SK-N-SH (cell line): ENCODE data around the gene CPPED1. TPM values are rescaled to one million over a fixed set of nuclear protein-coding genes. Genes with fewer than 3 reads are reported as not detected.

Experiments used
- CTCF ChIA-PET: fragments of 300-600, 350-600 bp; formaldehyde crosslinking; extraction: SDS; loops from one replicate; lab custom pipeline; 2021; lab: Yijun Ruan, JAX
- POLR2A ChIA-PET: fragments of 350-600 bp; sonication (Branson Sonifier 250); formaldehyde crosslinking; extraction: SDS; loops from one replicate; lab custom pipeline; 2020; ENCODE audit warnings: antibody characterized with exemption, inconsistent platforms; lab: Yijun Ruan, JAX
- DNase-seq: peaks from one replicate; pipeline ENCODE4 v3.0.0; 2012
- H2AFZ ChIP-seq: fragments of 200-600 bp; sonication (generic); 2 replicates; pipeline ENCODE4 v1.8.1; 2016; ENCODE audit warnings: antibody characterized with exemption, mild to moderate bottlenecking, low read depth
- H3F3A ChIP-seq: fragments of 200-600 bp; sonication (generic); replicated peaks from 2 replicates; pipeline ENCODE3; 2016; ENCODE audit warnings: antibody characterized with exemption, mild to moderate bottlenecking; ENCODE audit not compliant: insufficient read depth
- H3K27ac ChIP-seq, 2 experiments: fragments of 200-500 bp in 1 of 2; fragments of 200-600 bp in 1 of 2; sonication (Bioruptor generic) in 1 of 2; sonication (generic), shearing (Covaris generic) in 1 of 2; 2 replicates each; pipeline versions ENCODE4 v1.5.1 to v1.6.1; 2014 to 2016; ENCODE audit warnings: low read depth in 2 of 2, inconsistent platforms in 1 of 2, low read length in 1 of 2, mild to moderate bottlenecking in 1 of 2, mixed read lengths in 1 of 2
- H3K27me3 ChIP-seq: fragments of 200-600 bp; sonication (generic), shearing (Covaris generic); 2 replicates; pipeline ENCODE4 v1.6.1; 2016; ENCODE audit warnings: mixed run types; ENCODE audit not compliant: insufficient read depth
- H3K36me3 ChIP-seq, 2 experiments: fragments of 200-500 bp in 1 of 2; fragments of 200-600 bp in 1 of 2; sonication (Bioruptor generic) in 1 of 2; sonication (generic) in 1 of 2; replicated peaks in 1 of 2; 2 replicates each; pipeline versions ENCODE3 to v1.5.1; 2014 to 2016; ENCODE audit warnings: low read length in 1 of 2, mild to moderate bottlenecking in 1 of 2; ENCODE audit not compliant: insufficient read depth in 2 of 2, control insufficient read depth in 1 of 2
- H3K4me1 ChIP-seq, 2 experiments: fragments of 200-500 bp in 1 of 2; fragments of 200-600 bp in 1 of 2; sonication (Bioruptor generic) in 1 of 2; sonication (generic), shearing (Covaris generic) in 1 of 2; 2 replicates each; pipeline versions ENCODE4 v1.5.1 to v1.6.1; 2014 to 2016; ENCODE audit warnings: low read depth in 1 of 2, low read length in 1 of 2, mixed run types in 1 of 2; ENCODE audit not compliant: insufficient read depth in 2 of 2, control insufficient read depth in 1 of 2
- H3K4me2 ChIP-seq: fragments of 200-600 bp; sonication (generic), shearing (Covaris generic); 2 replicates; pipeline ENCODE4 v1.6.1; 2017; ENCODE audit warnings: mixed run types
- H3K4me3 ChIP-seq, 2 experiments: fragments of 200-500 bp in 1 of 2; fragments of 200-600 bp in 1 of 2; sonication (Bioruptor generic) in 1 of 2; sonication (generic), shearing (Covaris generic) in 1 of 2; 2 replicates each; pipeline versions ENCODE4 v1.5.1 to v1.8.1; 2014 to 2016; ENCODE audit warnings: low read depth in 2 of 2, inconsistent platforms in 1 of 2, low read length in 1 of 2, mild to moderate bottlenecking in 1 of 2, mixed read lengths in 1 of 2, moderate library complexity in 1 of 2
- H3K79me2 ChIP-seq: fragments of 200-600 bp; sonication (generic); 2 replicates; pipeline ENCODE4 v1.8.1; 2017; ENCODE audit warnings: mild to moderate bottlenecking; ENCODE audit not compliant: insufficient read depth
- H3K9ac ChIP-seq: fragments of 200-600 bp; sonication (generic); 2 replicates; pipeline ENCODE4 v1.6.1; 2017; ENCODE audit warnings: mixed run types
- H3K9me2 ChIP-seq: fragments of 200-600 bp; sonication (generic); 2 replicates; pipeline ENCODE4 v1.6.1; 2017; ENCODE audit warnings: mixed run types
- H3K9me3 ChIP-seq: fragments of 200-600 bp; sonication (generic); 2 replicates; pipeline ENCODE4 v1.6.1; 2017; ENCODE audit warnings: mixed run types, mild to moderate bottlenecking, moderate library complexity
- H4K20me1 ChIP-seq: fragments of 200-600 bp; sonication (generic); 2 replicates; pipeline ENCODE4 v1.6.1; 2017; ENCODE audit warnings: mild to moderate bottlenecking, mixed run types; ENCODE audit not compliant: insufficient read depth
- ELF1 ChIP-seq: IDR thresholded peaks from 2 replicates; pipeline ENCODE4 v1.4.0; 2012
- EP300 ChIP-seq, 2 experiments: IDR thresholded peaks; 2 replicates each; pipeline versions ENCODE4 v1.4.0 to v1.6.1; 2012; ENCODE audit warnings: borderline replicate concordance in 1 of 2, low read depth in 1 of 2, low read length in 1 of 2
- EZH2phosphoT487 ChIP-seq: fragments of 200-600 bp; sonication (generic); IDR thresholded peaks from 2 replicates; pipeline ENCODE4 v1.6.1; 2017; ENCODE audit warnings: low read depth, mixed run types, mild to moderate bottlenecking, antibody characterized with exemption, moderate library complexity, borderline replicate concordance
- FOSL2 ChIP-seq: IDR thresholded peaks from 2 replicates; pipeline ENCODE4 v1.4.0; 2012; ENCODE audit warnings: low read depth, mild to moderate bottlenecking, moderate library complexity, borderline replicate concordance
- FOXJ3 ChIP-seq: sonication (generic); formaldehyde crosslinking; IDR thresholded peaks from 2 replicates; pipeline ENCODE4 v1.5.1; 2020; ENCODE audit warnings: mild to moderate bottlenecking, missing genetic modification reagents
- FOXM1 ChIP-seq: IDR thresholded peaks from 2 replicates; pipeline ENCODE4 v1.4.0; 2012; ENCODE audit warnings: low read depth, mild to moderate bottlenecking
- GABPA ChIP-seq: IDR thresholded peaks from 2 replicates; pipeline ENCODE4 v1.4.0; 2012; ENCODE audit warnings: low read depth, mild to moderate bottlenecking
- GATA2 ChIP-seq: sonication (generic); formaldehyde crosslinking; IDR thresholded peaks from 2 replicates; pipeline ENCODE4 v1.5.0; 2020; ENCODE audit warnings: mild to moderate bottlenecking, missing genetic modification reagents
- JUND ChIP-seq: IDR thresholded peaks from 2 replicates; pipeline ENCODE4 v1.4.0; 2012
- NFIC ChIP-seq: IDR thresholded peaks from 2 replicates; pipeline ENCODE4 v1.4.0; 2012; ENCODE audit warnings: borderline replicate concordance
- NRF1 ChIP-seq: IDR thresholded peaks from 2 replicates; pipeline ENCODE4 v1.6.1; 2012; ENCODE audit warnings: low read depth, mild to moderate bottlenecking, low read length
- RCOR1 ChIP-seq: fragments of 150-350 bp; IDR thresholded peaks from 2 replicates; pipeline ENCODE4 v1.6.1; 2017; ENCODE audit warnings: antibody characterized with exemption, low read length
- RFX5 ChIP-seq: IDR thresholded peaks from 2 replicates; pipeline ENCODE4 v1.6.1; 2012; ENCODE audit warnings: mild to moderate bottlenecking, improper control_type of control experiment, low read length
- RXRA ChIP-seq: IDR thresholded peaks from 2 replicates; pipeline ENCODE4 v1.4.0; 2012; ENCODE audit warnings: low read depth, mild to moderate bottlenecking, borderline replicate concordance
- SIN3A ChIP-seq: IDR thresholded peaks from 2 replicates; pipeline ENCODE4 v1.6.1; 2012; ENCODE audit warnings: low read depth, mild to moderate bottlenecking, low read length, moderate library complexity, borderline replicate concordance
- TCF12 ChIP-seq: IDR thresholded peaks from 2 replicates; pipeline ENCODE4 v1.4.0; 2012
- TEAD4 ChIP-seq: IDR thresholded peaks from 2 replicates; pipeline ENCODE4 v1.4.0; 2012; ENCODE audit warnings: mild to moderate bottlenecking, borderline replicate concordance; ENCODE audit not compliant: insufficient read depth
- YY1 ChIP-seq: IDR thresholded peaks from 2 replicates; pipeline ENCODE4 v1.4.0; 2012; ENCODE audit warnings: low read depth, mild to moderate bottlenecking
- WGBS: methylation state at CpG from one replicate; pipeline ENCODE4 v1.1.6; 2017; ENCODE audit warnings: low lambda C conversion rate; 5-methylcytosine and 5-hydroxymethylcytosine counted together
- polyA plus RNA-seq, 3 experiments: library from polyadenylated mRNA; depleted of rRNA; stranded (reverse); fragments of >200 nt; gene quantifications; 2 replicates each; pipeline ENCODE4 v1.2.3, GENCODE V29; 2012
- TF ChIP-seq, protein P1 (sequence below): IDR thresholded peaks from 2 replicates; pipeline ENCODE4 v1.4.0; 2012; ENCODE audit warnings: low read depth, borderline replicate concordance
- TF ChIP-seq, protein P2 (sequence below): IDR thresholded peaks from 2 replicates; pipeline ENCODE4 v1.4.0; 2012; ENCODE audit warnings: low read depth
- TF ChIP-seq, protein P3 (sequence below): fragments of 150-350 bp; IDR thresholded peaks from 2 replicates; pipeline ENCODE4 v1.6.1; 2017; ENCODE audit warnings: antibody characterized with exemption, low read length, low read depth, borderline replicate concordance
- TF ChIP-seq, protein P4 (sequence below): IDR thresholded peaks from 2 replicates; pipeline ENCODE4 v1.6.1; 2012; ENCODE audit warnings: mild to moderate bottlenecking, low read depth, low read length, moderate library complexity

The CPPED1 gene
- polyA plus RNA-seq, 1 of the 3 experiments (the other 2 are of a cell fraction): 11.9 TPM

DNA sequence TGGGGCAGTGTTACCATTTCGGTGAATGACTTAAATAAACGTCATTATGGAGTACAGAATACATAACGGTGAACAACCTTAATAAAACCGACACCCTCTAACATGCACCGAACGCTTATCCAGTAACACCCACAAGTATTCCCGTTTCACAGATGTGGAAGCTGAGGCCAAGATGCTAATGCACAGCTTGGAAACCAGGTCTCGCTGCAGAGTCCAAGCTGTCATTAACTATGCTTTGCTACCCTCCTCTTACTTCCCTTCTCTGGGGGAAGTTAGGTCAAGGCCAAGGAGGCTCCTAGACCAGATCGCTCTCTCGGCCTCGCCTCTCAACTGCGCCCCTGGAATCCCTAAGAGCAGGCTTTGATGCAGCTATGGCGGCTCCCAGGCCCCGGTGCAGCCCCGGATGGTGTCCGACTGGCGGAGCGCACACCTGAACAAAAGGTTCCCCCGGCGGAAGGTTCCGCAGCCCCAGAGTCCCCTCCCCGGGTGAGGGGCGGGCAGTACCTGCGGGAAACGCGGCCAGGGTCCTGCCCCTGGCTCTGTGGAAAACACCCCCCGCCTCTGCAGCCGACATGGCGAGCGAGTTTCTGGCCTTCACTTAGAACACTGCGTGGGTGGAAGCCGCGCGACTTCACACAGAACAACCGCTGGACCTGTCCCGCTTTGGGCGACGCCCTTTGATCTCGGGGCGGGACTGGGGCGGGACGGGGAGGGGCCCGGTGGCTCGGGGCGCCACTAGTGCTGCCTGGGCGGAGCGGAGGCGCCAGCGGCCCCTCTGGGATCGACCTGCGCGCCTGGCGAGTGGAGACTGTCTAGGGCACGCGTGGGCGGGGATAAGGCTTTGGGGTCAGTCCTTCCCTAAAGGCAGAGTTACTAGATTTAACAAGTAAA, at the start of gene CPPED1 (continued):
- TF ChIP-seq GABPA (peak; percentile 72), SIN3A (no peak), FOXM1 (no peak), ELF1 (no peak), FOXJ3 (CRISPR knock-in tag) (0 out of 2 replicates have a peak, but pooled peaks have one; percentile 18), GATA2 (CRISPR knock-in tag) (peak; percentile 29; the same call in 1 of the 2 replicates), RFX5 (no peak), RCOR1 (no peak; the same call in 1 of the 2 replicates), TCF12 (peak; percentile 24; the same call in 1 of the 2 replicates), EZH2phosphoT487 (no peak)
- TF ChIP-seq, protein P1, sequence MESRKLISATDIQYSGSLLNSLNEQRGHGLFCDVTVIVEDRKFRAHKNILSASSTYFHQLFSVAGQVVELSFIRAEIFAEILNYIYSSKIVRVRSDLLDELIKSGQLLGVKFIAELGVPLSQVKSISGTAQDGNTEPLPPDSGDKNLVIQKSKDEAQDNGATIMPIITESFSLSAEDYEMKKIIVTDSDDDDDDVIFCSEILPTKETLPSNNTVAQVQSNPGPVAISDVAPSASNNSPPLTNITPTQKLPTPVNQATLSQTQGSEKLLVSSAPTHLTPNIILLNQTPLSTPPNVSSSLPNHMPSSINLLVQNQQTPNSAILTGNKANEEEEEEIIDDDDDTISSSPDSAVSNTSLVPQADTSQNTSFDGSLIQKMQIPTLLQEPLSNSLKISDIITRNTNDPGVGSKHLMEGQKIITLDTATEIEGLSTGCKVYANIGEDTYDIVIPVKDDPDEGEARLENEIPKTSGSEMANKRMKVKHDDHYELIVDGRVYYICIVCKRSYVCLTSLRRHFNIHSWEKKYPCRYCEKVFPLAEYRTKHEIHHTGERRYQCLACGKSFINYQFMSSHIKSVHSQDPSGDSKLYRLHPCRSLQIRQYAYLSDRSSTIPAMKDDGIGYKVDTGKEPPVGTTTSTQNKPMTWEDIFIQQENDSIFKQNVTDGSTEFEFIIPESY: no peak
- TF ChIP-seq, protein P2, sequence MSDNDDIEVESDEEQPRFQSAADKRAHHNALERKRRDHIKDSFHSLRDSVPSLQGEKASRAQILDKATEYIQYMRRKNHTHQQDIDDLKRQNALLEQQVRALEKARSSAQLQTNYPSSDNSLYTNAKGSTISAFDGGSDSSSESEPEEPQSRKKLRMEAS: peak; percentile 78
- TF ChIP-seq, all 33 proteins: peak for 15

DNA sequence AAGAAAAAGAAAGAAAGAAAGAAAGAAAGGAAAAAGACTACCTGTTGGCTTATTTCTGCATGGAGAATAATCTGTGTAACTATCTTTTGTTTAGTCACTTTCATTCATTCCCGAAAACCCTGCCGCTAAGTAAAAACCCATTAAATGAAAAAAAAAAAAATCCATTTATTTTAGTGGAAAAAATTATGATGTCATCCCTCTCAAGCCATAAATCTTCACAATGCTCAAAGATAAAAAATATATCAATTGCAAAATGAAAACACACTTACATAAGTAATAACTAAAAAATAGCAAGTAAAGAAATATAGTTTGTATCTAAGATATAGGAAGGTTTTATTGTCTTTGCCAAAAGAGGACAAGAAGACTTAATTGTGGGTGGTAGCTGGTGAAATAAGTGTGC, 46.5 kb upstream of the CPPED1 start:
- Histone ChIP-seq H3K4me2 (no peak overlapping the region), H3K4me3 (no peak overlapping the region), H3K9ac (no peak overlapping the region), H3K4me1 (no peaks in the 10 kb centered on the region), H2AFZ (no peak overlapping the region), H3K27ac (no peak overlapping the region), H3K36me3 (no peaks in the 10 kb centered on the region), H3K79me2 (no peaks in the 10 kb centered on the region), H3K27me3 (no peaks in the 10 kb centered on the region), H4K20me1 (no peaks in the 10 kb centered on the region), H3K9me3 (no peaks in the 10 kb centered on the region), H3F3A (no peaks in the 10 kb centered on the region), H3K9me2 (no peaks in the 10 kb centered on the region)
- POLR2A ChIA-PET: no interaction called here
- no peak for DNase-seq
- CTCF ChIA-PET: no interaction called here
- 79% methylated on average over 2 of the region's 2 CpGs for WGBS
- TF ChIP-seq TEAD4 (no peak), RXRA (no peak), GABPA (no peak), FOXM1 (no peak), NFIC (no peak), ELF1 (no peak), EP300 (IDR thresholded peaks at IDR 0.05; ENCODE audit: borderline replicate concordance in 1 of 2, low read depth in 1 of 2, low read length in 1 of 2) (no peak), FOSL2 (no peak), NRF1 (no peak), JUND (no peak), YY1 (no peak)
- TF ChIP-seq, protein P3, sequence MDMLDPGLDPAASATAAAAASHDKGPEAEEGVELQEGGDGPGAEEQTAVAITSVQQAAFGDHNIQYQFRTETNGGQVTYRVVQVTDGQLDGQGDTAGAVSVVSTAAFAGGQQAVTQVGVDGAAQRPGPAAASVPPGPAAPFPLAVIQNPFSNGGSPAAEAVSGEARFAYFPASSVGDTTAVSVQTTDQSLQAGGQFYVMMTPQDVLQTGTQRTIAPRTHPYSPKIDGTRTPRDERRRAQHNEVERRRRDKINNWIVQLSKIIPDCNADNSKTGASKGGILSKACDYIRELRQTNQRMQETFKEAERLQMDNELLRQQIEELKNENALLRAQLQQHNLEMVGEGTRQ: no peak
- TF ChIP-seq, protein P4, sequence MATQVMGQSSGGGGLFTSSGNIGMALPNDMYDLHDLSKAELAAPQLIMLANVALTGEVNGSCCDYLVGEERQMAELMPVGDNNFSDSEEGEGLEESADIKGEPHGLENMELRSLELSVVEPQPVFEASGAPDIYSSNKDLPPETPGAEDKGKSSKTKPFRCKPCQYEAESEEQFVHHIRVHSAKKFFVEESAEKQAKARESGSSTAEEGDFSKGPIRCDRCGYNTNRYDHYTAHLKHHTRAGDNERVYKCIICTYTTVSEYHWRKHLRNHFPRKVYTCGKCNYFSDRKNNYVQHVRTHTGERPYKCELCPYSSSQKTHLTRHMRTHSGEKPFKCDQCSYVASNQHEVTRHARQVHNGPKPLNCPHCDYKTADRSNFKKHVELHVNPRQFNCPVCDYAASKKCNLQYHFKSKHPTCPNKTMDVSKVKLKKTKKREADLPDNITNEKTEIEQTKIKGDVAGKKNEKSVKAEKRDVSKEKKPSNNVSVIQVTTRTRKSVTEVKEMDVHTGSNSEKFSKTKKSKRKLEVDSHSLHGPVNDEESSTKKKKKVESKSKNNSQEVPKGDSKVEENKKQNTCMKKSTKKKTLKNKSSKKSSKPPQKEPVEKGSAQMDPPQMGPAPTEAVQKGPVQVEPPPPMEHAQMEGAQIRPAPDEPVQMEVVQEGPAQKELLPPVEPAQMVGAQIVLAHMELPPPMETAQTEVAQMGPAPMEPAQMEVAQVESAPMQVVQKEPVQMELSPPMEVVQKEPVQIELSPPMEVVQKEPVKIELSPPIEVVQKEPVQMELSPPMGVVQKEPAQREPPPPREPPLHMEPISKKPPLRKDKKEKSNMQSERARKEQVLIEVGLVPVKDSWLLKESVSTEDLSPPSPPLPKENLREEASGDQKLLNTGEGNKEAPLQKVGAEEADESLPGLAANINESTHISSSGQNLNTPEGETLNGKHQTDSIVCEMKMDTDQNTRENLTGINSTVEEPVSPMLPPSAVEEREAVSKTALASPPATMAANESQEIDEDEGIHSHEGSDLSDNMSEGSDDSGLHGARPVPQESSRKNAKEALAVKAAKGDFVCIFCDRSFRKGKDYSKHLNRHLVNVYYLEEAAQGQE: no peak
- TF ChIP-seq, protein P1: no peak
